22Rv1 (cell line): ENCODE measurements around the gene ATP10B.

Experiments
- CTCF ChIP-seq: fragments of 450-650 bp; IDR thresholded peaks from 2 replicates; pipeline ENCODE4 v1.5.1; 2017; ENCODE audit warnings: mild to moderate bottlenecking
- ZFX ChIP-seq: fragments of 450-650 bp; IDR thresholded peaks from 2 replicates; pipeline ENCODE4 v1.6.1; 2017; ENCODE audit warnings: antibody characterized with exemption, borderline replicate concordance

- TF ChIP-seq CTCF (no peak), ZFX (no peak)
Observed at GRCh38 chr5:160555971-160556631, 295.9 kb downstream of the ATP10B start.
